H1 (cell line): ENCODE data around the gene NUDT19. TPM values are rescaled to one million over a fixed set of nuclear protein-coding genes. Genes with fewer than 3 reads are reported as not detected.

Experiments used
- CTCF ChIA-PET: fragments of 300-600 bp; sonication (Branson Sonifier 250); formaldehyde crosslinking; loops from one replicate; lab custom pipeline; 2021; ENCODE audit not compliant: partially characterized antibody; lab: Charles Lee
- POLR2A ChIA-PET: fragments of 300-600 bp; sonication (Branson Sonifier 250); formaldehyde crosslinking; loops from one replicate; lab custom pipeline; 2021; ENCODE audit warnings: inconsistent platforms; ENCODE audit not compliant: partially characterized antibody; lab: Charles Lee
- DNase-seq, 2 experiments: peaks; one replicate each; pipeline versions ENCODE4 v3.0.0 to v3.0.0-alpha.2; 2010 to 2022; ENCODE audit warnings: low spot score in 2 of 2, low read depth in 1 of 2, mixed read lengths in 1 of 2
- FAIRE-seq: peaks from 2 replicates; lab custom pipeline; 2011; peaks lifted over from hg19 to GRCh38; lab: Jason Lieb, UNC
- H2AFZ ChIP-seq: 2 replicates; pipeline ENCODE4 v1.8.1; 2012; ENCODE audit warnings: low read length, inconsistent platforms
- H2AK5ac ChIP-seq: 2 replicates; pipeline ENCODE4 v1.6.1; 2013; ENCODE audit warnings: low read depth, low read length
- H2BK120ac ChIP-seq: replicated peaks from 2 replicates; pipeline ENCODE3; 2013; ENCODE audit warnings: low read depth, low read length, inconsistent platforms
- H2BK12ac ChIP-seq: 2 replicates; pipeline ENCODE4 v1.6.1; 2013; ENCODE audit warnings: low read depth, low read length
- H2BK15ac ChIP-seq: 2 replicates; pipeline ENCODE4 v1.6.1; 2013; ENCODE audit warnings: low read length
- H2BK20ac ChIP-seq: 2 replicates; pipeline ENCODE4 v1.6.1; 2013; ENCODE audit warnings: low read length
- H2BK5ac ChIP-seq: 2 replicates; pipeline ENCODE4 v1.6.1; 2013; ENCODE audit warnings: low read depth, low read length
- H3K14ac ChIP-seq: 2 replicates; pipeline ENCODE4 v1.6.1; 2013; ENCODE audit warnings: inconsistent platforms; ENCODE audit not compliant: insufficient read length
- H3K18ac ChIP-seq: 2 replicates; pipeline ENCODE4 v1.6.1; 2013; ENCODE audit warnings: low read length; ENCODE audit errors: extremely low read depth
- H3K23ac ChIP-seq: 2 replicates; pipeline ENCODE4 v1.6.1; 2013; ENCODE audit warnings: inconsistent platforms; ENCODE audit not compliant: insufficient read length
- H3K23me2 ChIP-seq: 2 replicates; pipeline ENCODE4 v1.6.1; 2013; ENCODE audit warnings: low read depth, low read length
- H3K27ac ChIP-seq: 2 replicates; pipeline ENCODE4 v1.6.1; 2011; ENCODE audit warnings: low read depth, low read length, inconsistent platforms
- H3K27me3 ChIP-seq, 4 experiments: replicated peaks in 1 of 4; 1 replicate in 1 of 4; 2 replicates in 3 of 4; pipeline versions ENCODE4 v1.6.1 to v1.8.1; 2011 to 2013; ENCODE audit warnings: low read length in 3 of 4, mild to moderate bottlenecking in 3 of 4, inconsistent platforms in 2 of 4, mixed read lengths in 2 of 4, moderate library complexity in 1 of 4; ENCODE audit not compliant: control insufficient read depth in 3 of 4, insufficient read depth in 3 of 4; ENCODE audit errors: extremely low read depth in 1 of 4
- H3K36me3 ChIP-seq, 4 experiments: 2 replicates each; pipeline versions ENCODE4 v1.6.1 to v1.8.1; 2011 to 2013; ENCODE audit warnings: mild to moderate bottlenecking in 4 of 4, low read length in 3 of 4, moderate library complexity in 2 of 4, control low read depth in 1 of 4, inconsistent platforms in 1 of 4; ENCODE audit not compliant: insufficient read depth in 4 of 4, control insufficient read depth in 2 of 4
- H3K4ac ChIP-seq: replicated peaks from 2 replicates; pipeline ENCODE3; 2013; ENCODE audit warnings: low read length, low read depth, mixed read lengths, inconsistent platforms; ENCODE audit not compliant: insufficient read length
- H3K4me1 ChIP-seq, 4 experiments: replicated peaks in 1 of 4; 1 replicate in 1 of 4; 2 replicates in 3 of 4; pipeline versions ENCODE4 v1.6.1 to v1.8.1; 2011 to 2013; ENCODE audit warnings: low read length in 3 of 4, inconsistent platforms in 2 of 4, mixed read lengths in 1 of 4; ENCODE audit not compliant: insufficient read depth in 4 of 4, control insufficient read depth in 3 of 4
- H3K4me2 ChIP-seq, 2 experiments: 2 replicates each; pipeline versions ENCODE4 v1.6.1 to v1.8.1; 2011 to 2013; ENCODE audit warnings: low read depth in 2 of 2, low read length in 2 of 2, control low read depth in 1 of 2, inconsistent platforms in 1 of 2, mild to moderate bottlenecking in 1 of 2; ENCODE audit not compliant: insufficient read depth in 1 of 2
- H3K4me3 ChIP-seq, 4 experiments: fragments of 200-600, 300-600 bp in 1 of 4; sonication (generic), shearing (Covaris generic), sonication (Bioruptor Twin) in 1 of 4; 2 replicates each; pipeline versions ENCODE4 v1.5.1 to v1.8.1; 2011 to 2016; ENCODE audit warnings: low read length in 4 of 4, low read depth in 3 of 4, control low read depth in 2 of 4, inconsistent platforms in 2 of 4, mild to moderate bottlenecking in 2 of 4, mixed read lengths in 1 of 4, moderate library complexity in 1 of 4; ENCODE audit not compliant: insufficient read depth in 2 of 4; ENCODE audit errors: extremely low read depth in 1 of 4
- H3K56ac ChIP-seq: replicated peaks from 2 replicates; pipeline ENCODE3; 2013; ENCODE audit warnings: low read depth, mild to moderate bottlenecking, mixed read lengths, low read length, inconsistent platforms; ENCODE audit not compliant: insufficient read length
- H3K79me1 ChIP-seq: 2 replicates; pipeline ENCODE4 v1.6.1; 2013; ENCODE audit warnings: low read depth, low read length, control low read depth
- H3K79me2 ChIP-seq, 2 experiments: 2 replicates each; pipeline versions ENCODE4 v1.6.1 to v1.8.1; 2012 to 2013; ENCODE audit warnings: low read length in 2 of 2, mild to moderate bottlenecking in 2 of 2, inconsistent platforms in 1 of 2; ENCODE audit not compliant: insufficient read depth in 2 of 2, control insufficient read depth in 1 of 2
- H3K9ac ChIP-seq, 4 experiments: replicated peaks in 1 of 4; 1 replicate in 1 of 4; 2 replicates in 3 of 4; pipeline versions ENCODE4 v1.6.1 to v1.8.1; 2011 to 2013; ENCODE audit warnings: low read depth in 3 of 4, low read length in 3 of 4, control low read depth in 2 of 4, mild to moderate bottlenecking in 2 of 4, moderate library complexity in 2 of 4, inconsistent platforms in 1 of 4; ENCODE audit errors: extremely low read depth in 1 of 4
- H3K9me3 ChIP-seq, 2 experiments: 2 replicates each; pipeline versions ENCODE4 v1.6.1 to v1.8.1; 2012 to 2013; ENCODE audit warnings: mild to moderate bottlenecking in 2 of 2, moderate library complexity in 2 of 2, control low read depth in 1 of 2, inconsistent platforms in 1 of 2, low read depth in 1 of 2, low read length in 1 of 2, mixed read lengths in 1 of 2; ENCODE audit not compliant: insufficient read depth in 2 of 2
- H4K20me1 ChIP-seq, 2 experiments: replicated peaks in 1 of 2; 2 replicates each; pipeline versions ENCODE3 to v1.8.1; 2011 to 2013; ENCODE audit warnings: inconsistent platforms in 2 of 2, low read length in 2 of 2, mild to moderate bottlenecking in 1 of 2; ENCODE audit not compliant: insufficient read depth in 2 of 2, control insufficient read depth in 1 of 2
- H4K5ac ChIP-seq: 2 replicates; pipeline ENCODE4 v1.6.1; 2013; ENCODE audit warnings: low read length, low read depth, mixed read lengths, inconsistent platforms; ENCODE audit not compliant: insufficient read length
- H4K8ac ChIP-seq: 2 replicates; pipeline ENCODE4 v1.8.0; 2013; ENCODE audit warnings: mild to moderate bottlenecking, moderate library complexity, low read length, inconsistent platforms; ENCODE audit not compliant: insufficient read depth; ENCODE audit errors: extremely low read depth
- H4K91ac ChIP-seq: replicated peaks from 2 replicates; pipeline ENCODE3; 2013; ENCODE audit warnings: low read length, mixed read lengths, inconsistent platforms; ENCODE audit not compliant: insufficient read length
- BCL11A ChIP-seq, 2 experiments: IDR thresholded peaks; one replicate each; pipeline ENCODE4 v1.6.1; 2011; ENCODE audit warnings: low read depth in 2 of 2, low read length in 2 of 2, mild to moderate bottlenecking in 2 of 2
- CBX5 ChIP-seq: fragments of 300-800, 300-1000 bp; sonication (generic); IDR thresholded peaks from 2 replicates; pipeline ENCODE4 v1.7.1; 2016; ENCODE audit warnings: antibody characterized with exemption, low read length, low read depth
- EP300 ChIP-seq, 2 experiments: IDR thresholded peaks; 1 replicate in 1 of 2; 2 replicates in 1 of 2; pipeline ENCODE4 v1.6.1; 2011 to 2012; ENCODE audit warnings: low read depth in 2 of 2, low read length in 2 of 2, mild to moderate bottlenecking in 2 of 2, borderline replicate concordance in 1 of 2, inconsistent platforms in 1 of 2, moderate library complexity in 1 of 2
- GTF2F1 ChIP-seq: IDR thresholded peaks from 2 replicates; pipeline ENCODE4 v1.6.1; 2012; ENCODE audit warnings: low read depth, low read length, improper control_type of control experiment, borderline replicate concordance
- HDAC2 ChIP-seq, 2 experiments: fragments of 300-600 bp in 1 of 2; sonication (generic) in 1 of 2; IDR thresholded peaks; 2 replicates each; pipeline ENCODE4 v1.6.1; 2011 to 2012; ENCODE audit warnings: low read depth in 2 of 2, low read length in 2 of 2, mild to moderate bottlenecking in 2 of 2, moderate library complexity in 2 of 2, borderline replicate concordance in 1 of 2, inconsistent platforms in 1 of 2
- HDAC6 ChIP-seq: IDR thresholded peaks from one replicate; pipeline ENCODE4 v1.7.1; 2012; ENCODE audit warnings: low read depth, mild to moderate bottlenecking, inconsistent platforms, low read length, moderate library complexity
- PHF8 ChIP-seq: fragments of 200-600 bp; sonication (generic); conservative IDR thresholded peaks from 2 replicates; pipeline ENCODE4 v1.7.1; 2012; ENCODE audit warnings: low read depth, mild to moderate bottlenecking, inconsistent platforms, low read length, moderate library complexity
- RAD21 ChIP-seq, 2 experiments: IDR thresholded peaks in 1 of 2; conservative IDR thresholded peaks in 1 of 2; 2 replicates each; pipeline ENCODE4 v1.6.1; 2011; ENCODE audit warnings: low read depth in 2 of 2, low read length in 2 of 2, improper control_type of control experiment in 1 of 2, inconsistent platforms in 1 of 2, mild to moderate bottlenecking in 1 of 2, moderate library complexity in 1 of 2
- SP1 ChIP-seq: IDR thresholded peaks from 2 replicates; pipeline ENCODE4 v1.6.1; 2011; ENCODE audit warnings: low read depth, low read length
- SP2 ChIP-seq: IDR thresholded peaks from 2 replicates; pipeline ENCODE4 v1.6.1; 2012; ENCODE audit warnings: mild to moderate bottlenecking, low read length, inconsistent platforms
- SUZ12 ChIP-seq: fragments of 200-600 bp; sonication (generic); IDR thresholded peaks from 2 replicates; pipeline ENCODE4 v1.6.1; 2012; ENCODE audit warnings: mild to moderate bottlenecking, inconsistent platforms, low read length, moderate library complexity, mixed read lengths
- TAF7 ChIP-seq: optimal IDR thresholded peaks from 2 replicates; pipeline ENCODE3; 2011; ENCODE audit warnings: low read depth, mild to moderate bottlenecking, inconsistent platforms, low read length, moderate library complexity, borderline replicate concordance
- TBP ChIP-seq: IDR thresholded peaks from 2 replicates; pipeline ENCODE4 v1.6.1; 2011; ENCODE audit warnings: low read depth, low read length, improper control_type of control experiment
- WGBS, 2 experiments: shearing (Covaris generic) in 1 of 2; methylation state at CpG; one replicate each; pipeline versions ENCODE4 v1.1.6 to v1.1.7; 2013 to 2015; ENCODE audit warnings: low lambda C conversion rate in 2 of 2, mixed read lengths in 2 of 2, inconsistent platforms in 1 of 2, low coverage in 1 of 2, missing lambda C conversion rate in 1 of 2; ENCODE audit not compliant: insufficient replicate concordance in 2 of 2, insufficient coverage in 1 of 2, insufficient read length in 1 of 2; ENCODE audit errors: extremely low coverage in 1 of 2, missing lambda C conversion rate in 1 of 2; 5-methylcytosine and 5-hydroxymethylcytosine counted together
- polyA plus RNA-seq, 7 experiments: library from polyadenylated mRNA; depleted of rRNA in 3 of 7; stranded (reverse) in 5 of 7; unstranded in 2 of 7; fragments of >200 nt in 5 of 7; fragments of 200-250 nt in 2 of 7; gene quantifications; 1 replicate in 5 of 7; 2 replicates in 1 of 7; 4 replicates in 1 of 7; pipeline versions ENCODE4 v1.2.1 to v1.2.3, GENCODE V29; 2011 to 2013; ENCODE audit warnings: missing spikeins in 2 of 7, mixed read lengths in 2 of 7
- total RNA-seq: library from RNA; stranded (reverse); fragmentation: NEBNext Ultra II Directional; extraction: Animal tissue kit (Norgen Biotek cat#: 25700); gene quantifications from 2 replicates; pipeline ENCODE4 v1.2.1, GENCODE V29; 2021

Gene NUDT19
- total and polyA plus RNA-seq, 2 of the 8 experiments (the other 6 are each of a cell fraction or from before 2014, with no cell fraction given) = 2.0 to 3.3 TPM

DNA sequence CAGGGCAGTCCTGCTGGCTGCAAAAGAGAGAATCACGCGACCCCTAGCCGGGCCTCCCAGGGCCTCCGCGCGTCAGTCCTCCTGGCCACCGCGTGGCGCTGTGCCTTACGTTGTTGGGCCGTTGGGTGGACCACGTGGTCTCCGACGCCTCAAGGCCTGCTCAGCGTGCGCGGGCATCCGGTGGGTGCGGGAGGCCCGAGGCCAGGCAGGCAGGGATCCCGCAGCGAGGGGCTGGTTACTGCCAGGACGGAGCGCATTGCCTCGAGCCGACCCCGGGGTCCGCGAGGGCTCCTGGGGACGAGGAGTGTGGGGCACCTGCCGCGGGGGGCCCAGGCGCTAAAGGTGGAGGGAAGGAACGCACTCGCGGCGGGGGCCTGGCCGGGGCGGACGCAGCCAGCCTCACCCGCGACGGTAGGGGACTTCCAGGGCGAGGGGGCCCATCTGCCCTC, 28.0 kb downstream of the NUDT19 start, which contains the start of gene TDRD12:
Gene TDRD12, plus strand, starts transcription at position 157 of the 449 bp plus-strand sequence. CDS start 306 bp downstream, outside the sequence.
- no peak within 1 kb of the TSS for H2BK15ac ChIP-seq
- H3K4me1 ChIP-seq = peaks cover 0 to 3% (median 1%) of the 10 kb centered on the region in 4 experiments; a peak in 2 of 7 replicates
- no peak within 1 kb of the TSS for H3K56ac ChIP-seq
- no peak within 1 kb of the TSS for H3K4me3 ChIP-seq
- POLR2A ChIA-PET = no interaction called here
- H3K79me2 ChIP-seq = no peaks in the 10 kb centered on the region
- H3K27me3 ChIP-seq = no peaks in the 10 kb centered on the region
- no peak within 1 kb of the TSS; the same call in 1 of the 2 replicates for H3K18ac ChIP-seq
- no peak within 1 kb of the TSS for H3K23ac ChIP-seq
- H3K79me1 ChIP-seq = no peaks in the 10 kb centered on the region
- FAIRE-seq (no peak), DNase-seq (peak; percentile 15 to 85)
- H2BK5ac ChIP-seq = no peak within 1 kb of the TSS
- no peak within 1 kb of the TSS for H2AK5ac ChIP-seq
- peak within 1 kb of the TSS; percentile 94 for H3K4ac ChIP-seq
- H2BK120ac ChIP-seq = no peak within 1 kb of the TSS
- WGBS, 2 experiments = 93% methylated on average over 28 of the region's 44 CpGs; no CpG with 5 or more reads in 1 of the 2 experiments
- H2AFZ ChIP-seq = no peak within 1 kb of the TSS
- H2BK20ac ChIP-seq = no peak within 1 kb of the TSS
- H3K36me3 ChIP-seq = no peaks in the 10 kb centered on the region
- H3K14ac ChIP-seq = no peak within 1 kb of the TSS
- no peak within 1 kb of the TSS for H2BK12ac ChIP-seq
- peaks cover 1% of the 10 kb centered on the region; the same call in 1 of the 2 replicates for H3K23me2 ChIP-seq
- no peak within 1 kb of the TSS for H3K9ac ChIP-seq
- H4K91ac ChIP-seq = no peak within 1 kb of the TSS
- H4K8ac ChIP-seq = peak within 1 kb of the TSS; percentile 69; the same call in 1 of the 2 replicates
- H3K9me3 ChIP-seq = peaks cover 0 to 5% of the 10 kb centered on the region in 2 experiments; a peak in 1 of 4 replicates
- CTCF ChIA-PET = interaction anchor here (0.6 to 1.8 kb wide), 4 partner anchors 14 to 182 kb away, joined by 3 to 6 read pairs (median 4); no protein-coding TSS in a partner anchor
- H3K27ac ChIP-seq = no peak within 1 kb of the TSS
- no peak within 1 kb of the TSS for H3K4me2 ChIP-seq
- no peak within 1 kb of the TSS for H4K5ac ChIP-seq
- H4K20me1 ChIP-seq = no peaks in the 10 kb centered on the region
- TF ChIP-seq HDAC2 (IDR thresholded peaks at IDR 0.05; ENCODE audit: borderline replicate concordance in 1 of 2, low read depth in 2 of 2, low read length in 2 of 2) = no peak
- TF ChIP-seq CBX5 = no peak
- TF ChIP-seq TAF7 = no peak
- peak; percentile 29 to 53 for TF ChIP-seq RAD21 (IDR thresholded peaks at IDR 0.05 in 1 of 2, conservative IDR thresholded peaks at IDR 0.05 in 1 of 2; ENCODE audit: low read depth in 2 of 2, low read length in 2 of 2)
- no peak for TF ChIP-seq SP1
- TF ChIP-seq EP300 (IDR thresholded peaks at IDR 0.05; ENCODE audit: borderline replicate concordance in 1 of 2, low read depth in 2 of 2, low read length in 2 of 2) = no peak
- TF ChIP-seq PHF8 = no peak
- 0 out of 2 replicates have a peak, but pooled peaks have one; percentile 15 for TF ChIP-seq TBP
- TF ChIP-seq SUZ12 = no peak
- TF ChIP-seq BCL11A (IDR thresholded peaks at IDR 0.05; ENCODE audit: low read depth in 2 of 2, low read length in 2 of 2) = no peak
- TF ChIP-seq GTF2F1 = no peak
- TF ChIP-seq SP2 = peak; percentile 16; the same call in 1 of the 2 replicates
- TF ChIP-seq HDAC6 = no peak
